Trophoblast cell (in vitro differentiated cells and primary cell): ENCODE measurements around the gene SDHC.

ENCODE experiments used
- DNase-seq, 2 donors: peaks; one replicate each; pipeline ENCODE4 v3.0.0-alpha.2; 2016
- H2AFZ ChIP-seq: 2 replicates; pipeline ENCODE4 v1.6.1; 2013; ENCODE audit warnings: low read length, moderate library complexity, mild to moderate bottlenecking; ENCODE audit not compliant: insufficient read depth, poor library complexity
- H2AK5ac ChIP-seq: 2 replicates; pipeline ENCODE4 v1.6.1; 2013; ENCODE audit warnings: mild to moderate bottlenecking, low read length
- H2BK120ac ChIP-seq: 2 replicates; pipeline ENCODE4 v1.6.1; 2013; ENCODE audit warnings: low read length, mild to moderate bottlenecking, moderate library complexity; ENCODE audit not compliant: insufficient read depth, poor library complexity
- H2BK12ac ChIP-seq: 2 replicates; pipeline ENCODE4 v1.6.1; 2013; ENCODE audit warnings: mild to moderate bottlenecking, low read length, moderate library complexity
- H2BK5ac ChIP-seq: 2 replicates; pipeline ENCODE4 v1.6.1; 2013; ENCODE audit warnings: low read length, low read depth, moderate library complexity, mild to moderate bottlenecking; ENCODE audit not compliant: poor library complexity
- H3K14ac ChIP-seq: 2 replicates; pipeline ENCODE4 v1.6.1; 2013; ENCODE audit warnings: mild to moderate bottlenecking, low read length
- H3K18ac ChIP-seq: 2 replicates; pipeline ENCODE4 v1.6.1; 2013; ENCODE audit warnings: mild to moderate bottlenecking, low read length
- H3K23ac ChIP-seq: 2 replicates; pipeline ENCODE4 v1.6.1; 2013; ENCODE audit warnings: low read length
- H3K27ac ChIP-seq: 2 replicates; pipeline ENCODE4 v1.5.1; 2013; ENCODE audit warnings: low read depth, mild to moderate bottlenecking, inconsistent platforms, low read length, moderate library complexity
- H3K27me3 ChIP-seq: 2 replicates; pipeline ENCODE4 v1.6.1; 2013; ENCODE audit warnings: inconsistent platforms, mild to moderate bottlenecking, low read length, moderate library complexity; ENCODE audit not compliant: insufficient read depth
- H3K36me3 ChIP-seq, 2 experiments: 1 replicate in 1 of 2; 2 replicates in 1 of 2; pipeline ENCODE4 v1.6.1; 2013; ENCODE audit warnings: low read length in 2 of 2, mild to moderate bottlenecking in 2 of 2, moderate library complexity in 1 of 2; ENCODE audit not compliant: insufficient read depth in 2 of 2, control insufficient read depth in 1 of 2
- H3K4ac ChIP-seq: 2 replicates; pipeline ENCODE4 v1.6.1; 2013; ENCODE audit warnings: low read depth, mild to moderate bottlenecking, low read length, moderate library complexity
- H3K4me1 ChIP-seq, 2 experiments: 1 replicate in 1 of 2; 2 replicates in 1 of 2; pipeline ENCODE4 v1.6.1; 2013; ENCODE audit warnings: low read length in 2 of 2, mild to moderate bottlenecking in 2 of 2, moderate library complexity in 1 of 2; ENCODE audit not compliant: insufficient read depth in 2 of 2, control insufficient read depth in 1 of 2
- H3K4me2 ChIP-seq: 2 replicates; pipeline ENCODE4 v1.6.1; 2013; ENCODE audit warnings: inconsistent platforms, mild to moderate bottlenecking, low read length, moderate library complexity
- H3K4me3 ChIP-seq: 2 replicates; pipeline ENCODE4 v1.5.1; 2013; ENCODE audit warnings: mild to moderate bottlenecking, low read depth, low read length, inconsistent platforms
- H3K79me1 ChIP-seq: one replicate; pipeline ENCODE4 v1.6.1; 2013; ENCODE audit warnings: low read length
- H3K79me2 ChIP-seq: 2 replicates; pipeline ENCODE4 v1.6.1; 2013; ENCODE audit warnings: low read length, mild to moderate bottlenecking; ENCODE audit not compliant: control insufficient read depth, insufficient read depth, poor library complexity
- H3K9ac ChIP-seq: 2 replicates; pipeline ENCODE4 v1.6.1; 2013; ENCODE audit warnings: mild to moderate bottlenecking, low read length
- H3K9me3 ChIP-seq: 2 replicates; pipeline ENCODE4 v1.6.1; 2013; ENCODE audit warnings: low read depth, mild to moderate bottlenecking, control low read depth, inconsistent platforms, low read length; ENCODE audit not compliant: insufficient read depth
- H4K12ac ChIP-seq: 2 replicates; pipeline ENCODE4 v1.6.1; 2013; ENCODE audit warnings: low read depth, mild to moderate bottlenecking, low read length, moderate library complexity
- H4K8ac ChIP-seq: 2 replicates; pipeline ENCODE4 v1.6.1; 2013; ENCODE audit warnings: low read depth, mild to moderate bottlenecking, low read length, moderate library complexity
- H4K91ac ChIP-seq: one replicate; pipeline ENCODE4 v1.6.1; 2013; ENCODE audit warnings: low read depth, mild to moderate bottlenecking, low read length, moderate library complexity
- WGBS: extraction: QIAGEN DNeasy Blood & Tissue Kit; methylation state at CpG from one replicate; pipeline ENCODE4 v1.1.7; 2013; ENCODE audit warnings: missing lambda C conversion rate; ENCODE audit not compliant: insufficient read length, insufficient coverage; ENCODE audit errors: extremely low coverage; 5-methylcytosine and 5-hydroxymethylcytosine counted together

SDHC gene

GRCh38 chr1:161367684-161368400 is 53.7 kb downstream of the SDHC start, which contains the start of gene CFAP126:
Gene CFAP126, minus strand, starts transcription at chr1:161367876. Its CDS starts 8 bp downstream, at chr1:161367868.
- Histone ChIP-seq H3K4me1 (no peaks in the 10 kb centered on the region), H3K4me3 (no peak within 1 kb of the TSS), H3K14ac (no peak within 1 kb of the TSS), H3K23ac (no peak within 1 kb of the TSS), H3K79me1 (no peaks in the 10 kb centered on the region), H3K27me3 (no peaks in the 10 kb centered on the region), H3K9me3 (no peaks in the 10 kb centered on the region), H4K12ac (no peak within 1 kb of the TSS), H2BK120ac (no peak within 1 kb of the TSS), H4K8ac (no peak within 1 kb of the TSS), H2BK5ac (no peak within 1 kb of the TSS), H3K27ac (no peak within 1 kb of the TSS), H2BK12ac (no peak within 1 kb of the TSS), H2AK5ac (no peak within 1 kb of the TSS), H3K36me3 (peaks cover 4 to 13% of the 10 kb centered on the region in 2 experiments), H2AFZ (no peak within 1 kb of the TSS), H3K4me2 (no peak within 1 kb of the TSS), H3K9ac (no peak within 1 kb of the TSS), H3K18ac (no peak within 1 kb of the TSS), H3K4ac (no peak within 1 kb of the TSS), H4K91ac (no peak within 1 kb of the TSS), H3K79me2 (no peaks in the 10 kb centered on the region)
- DNase-seq: peak; percentile 82 to 88
- no CpG with 5 or more reads among the region's 6 CpGs for WGBS

GRCh38 chr1:161373442-161373841 is 59.3 kb downstream of the SDHC start:
- DNase-seq: no peak
- no peak overlapping the region for H3K18ac ChIP-seq
- H3K4me2 ChIP-seq: no peak overlapping the region
- no peak overlapping the region for H2BK120ac ChIP-seq
- no peaks in the 10 kb centered on the region for H3K79me1 ChIP-seq
- no peak overlapping the region for H2AFZ ChIP-seq
- H4K91ac ChIP-seq: no peak overlapping the region
- H3K79me2 ChIP-seq: no peaks in the 10 kb centered on the region
- H3K4ac ChIP-seq: no peak overlapping the region
- no peak overlapping the region for H3K4me3 ChIP-seq
- H3K14ac ChIP-seq: no peak overlapping the region
- no peak overlapping the region for H2BK12ac ChIP-seq
- no peak overlapping the region for H3K27ac ChIP-seq
- H3K27me3 ChIP-seq: no peaks in the 10 kb centered on the region
- no peak overlapping the region for H2AK5ac ChIP-seq
- H4K12ac ChIP-seq: no peak overlapping the region
- H3K9ac ChIP-seq: no peak overlapping the region
- H4K8ac ChIP-seq: no peak overlapping the region
- no peak overlapping the region for H2BK5ac ChIP-seq
- H3K36me3 ChIP-seq: peaks cover 0 to 2% of the 10 kb centered on the region in 2 experiments
- H3K4me1 ChIP-seq: no peaks in the 10 kb centered on the region
- no peak overlapping the region for H3K23ac ChIP-seq
- no peaks in the 10 kb centered on the region for H3K9me3 ChIP-seq

- no peak overlapping the region for H3K4ac ChIP-seq
- H3K4me2 ChIP-seq: no peak overlapping the region
- H3K79me1 ChIP-seq: no peaks in the 10 kb centered on the region
- no peak overlapping the region for H4K12ac ChIP-seq
- no peak overlapping the region for H2AFZ ChIP-seq
- H3K4me1 ChIP-seq: no peaks in the 10 kb centered on the region
- no peaks in the 10 kb centered on the region for H3K27me3 ChIP-seq
- peaks cover 0 to 2% of the 10 kb centered on the region in 2 experiments for H3K36me3 ChIP-seq
- H4K91ac ChIP-seq: no peak overlapping the region
- no peak overlapping the region for H3K4me3 ChIP-seq
- no peak overlapping the region for H3K27ac ChIP-seq
- no peaks in the 10 kb centered on the region for H3K79me2 ChIP-seq
- no peak overlapping the region for H3K9ac ChIP-seq
- DNase-seq: peak in 1 of 2 donors; percentile 38
- no peak overlapping the region for H4K8ac ChIP-seq
- no CpG with 5 or more reads among the region's 2 CpGs for WGBS
- no peak overlapping the region for H2AK5ac ChIP-seq
- H3K14ac ChIP-seq: no peak overlapping the region
- no peak overlapping the region for H3K23ac ChIP-seq
- no peak overlapping the region for H2BK12ac ChIP-seq
- no peak overlapping the region for H3K18ac ChIP-seq
- no peak overlapping the region for H2BK5ac ChIP-seq
- H3K9me3 ChIP-seq: no peaks in the 10 kb centered on the region
- no peak overlapping the region for H2BK120ac ChIP-seq
These were observed 60.2 kb downstream of the SDHC start for GRCh38 chr1:161374373-161374772.

DNA sequence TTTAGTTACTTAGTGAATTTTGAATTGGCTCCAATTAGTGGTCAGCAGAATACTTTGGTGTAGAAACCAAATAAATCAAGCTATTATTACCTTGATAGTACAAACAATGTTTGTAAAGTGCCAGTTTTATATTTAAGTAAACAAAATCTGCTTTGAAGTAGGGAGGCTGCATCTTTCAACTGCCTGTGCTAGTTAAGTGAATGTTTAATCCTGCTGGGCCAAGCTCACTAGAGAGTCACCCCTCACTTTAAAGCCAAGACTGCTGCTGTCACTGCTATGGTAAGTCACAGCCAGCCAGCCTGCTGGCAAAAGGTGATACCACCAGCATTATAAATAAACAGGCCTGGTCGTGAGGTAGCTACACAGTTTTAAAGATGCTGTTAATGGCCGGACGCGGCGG is 63.8 kb downstream of the SDHC start:
- Histone ChIP-seq H4K8ac (no peak overlapping the region), H3K4ac (no peak overlapping the region), H3K79me2 (no peaks in the 10 kb centered on the region), H3K36me3 (no peaks in the 10 kb centered on the region), H3K4me3 (no peak overlapping the region), H3K14ac (no peak overlapping the region), H3K4me1 (no peaks in the 10 kb centered on the region), H3K27ac (no peak overlapping the region), H3K18ac (no peak overlapping the region), H3K9me3 (no peaks in the 10 kb centered on the region), H2AFZ (no peak overlapping the region), H3K4me2 (no peak overlapping the region), H2BK120ac (no peak overlapping the region), H3K9ac (no peak overlapping the region), H4K91ac (no peak overlapping the region), H3K23ac (no peak overlapping the region), H3K27me3 (no peaks in the 10 kb centered on the region), H2AK5ac (peak overlapping the region; percentile 29), H4K12ac (no peak overlapping the region), H3K79me1 (no peaks in the 10 kb centered on the region), H2BK12ac (no peak overlapping the region), H2BK5ac (no peak overlapping the region)
- no peak for DNase-seq
- WGBS: no CpG with 5 or more reads among the region's 5 CpGs
